Peyer's patch (tissue), 4 donors: ENCODE measurements around the gene CCDC85A.

Experiments
- POLR2A ChIP-seq, 2 donors: fragments of 450-650 bp; IDR thresholded peaks; one replicate each; pipeline ENCODE4 v1.5.1; 2017; ENCODE audit warnings: antibody characterized with exemption in 2 of 2, mild to moderate bottlenecking in 2 of 2, moderate library complexity in 2 of 2
- TF ChIP-seq, protein P1 (sequence below), 6 experiments: fragments of 450-650 bp in 4 of 6; fragments of 200-600 bp in 2 of 6; sonication (generic) in 1 of 6; IDR thresholded peaks; one replicate each; pipeline ENCODE4 v1.5.1; 2017 to 2019; ENCODE audit warnings: antibody characterized with exemption in 6 of 6, mild to moderate bottlenecking in 3 of 6, moderate library complexity in 1 of 6

- TF ChIP-seq, protein P1, sequence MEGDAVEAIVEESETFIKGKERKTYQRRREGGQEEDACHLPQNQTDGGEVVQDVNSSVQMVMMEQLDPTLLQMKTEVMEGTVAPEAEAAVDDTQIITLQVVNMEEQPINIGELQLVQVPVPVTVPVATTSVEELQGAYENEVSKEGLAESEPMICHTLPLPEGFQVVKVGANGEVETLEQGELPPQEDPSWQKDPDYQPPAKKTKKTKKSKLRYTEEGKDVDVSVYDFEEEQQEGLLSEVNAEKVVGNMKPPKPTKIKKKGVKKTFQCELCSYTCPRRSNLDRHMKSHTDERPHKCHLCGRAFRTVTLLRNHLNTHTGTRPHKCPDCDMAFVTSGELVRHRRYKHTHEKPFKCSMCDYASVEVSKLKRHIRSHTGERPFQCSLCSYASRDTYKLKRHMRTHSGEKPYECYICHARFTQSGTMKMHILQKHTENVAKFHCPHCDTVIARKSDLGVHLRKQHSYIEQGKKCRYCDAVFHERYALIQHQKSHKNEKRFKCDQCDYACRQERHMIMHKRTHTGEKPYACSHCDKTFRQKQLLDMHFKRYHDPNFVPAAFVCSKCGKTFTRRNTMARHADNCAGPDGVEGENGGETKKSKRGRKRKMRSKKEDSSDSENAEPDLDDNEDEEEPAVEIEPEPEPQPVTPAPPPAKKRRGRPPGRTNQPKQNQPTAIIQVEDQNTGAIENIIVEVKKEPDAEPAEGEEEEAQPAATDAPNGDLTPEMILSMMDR (IDR thresholded peaks at IDR 0.05): no peak
- no peak for TF ChIP-seq POLR2A (IDR thresholded peaks at IDR 0.05)
Observed at GRCh38 chr2:56206250-56206649, 22.5 kb downstream of the CCDC85A start.
